H1 (cell line): ENCODE data around the gene LITAF. TPM values are rescaled to one million over a fixed set of nuclear protein-coding genes. Genes with fewer than 3 reads are reported as not detected.

ENCODE experiments used
- CTCF ChIA-PET: fragments of 300-600 bp; sonication (Branson Sonifier 250); formaldehyde crosslinking; loops from one replicate; lab custom pipeline; 2021; ENCODE audit not compliant: partially characterized antibody; lab: Charles Lee
- POLR2A ChIA-PET: fragments of 300-600 bp; sonication (Branson Sonifier 250); formaldehyde crosslinking; loops from one replicate; lab custom pipeline; 2021; ENCODE audit warnings: inconsistent platforms; ENCODE audit not compliant: partially characterized antibody; lab: Charles Lee
- DNase-seq, 2 experiments: peaks; one replicate each; pipeline versions ENCODE4 v3.0.0 to v3.0.0-alpha.2; 2010 to 2022; ENCODE audit warnings: low spot score in 2 of 2, low read depth in 1 of 2, mixed read lengths in 1 of 2
- FAIRE-seq: peaks from 2 replicates; lab custom pipeline; 2011; peaks lifted over from hg19 to GRCh38; lab: Jason Lieb, UNC
- H2AFZ ChIP-seq: 2 replicates; pipeline ENCODE4 v1.8.1; 2012; ENCODE audit warnings: low read length, inconsistent platforms
- H2AK5ac ChIP-seq: 2 replicates; pipeline ENCODE4 v1.6.1; 2013; ENCODE audit warnings: low read depth, low read length
- H2BK120ac ChIP-seq: replicated peaks from 2 replicates; pipeline ENCODE3; 2013; ENCODE audit warnings: low read depth, low read length, inconsistent platforms
- H2BK12ac ChIP-seq: 2 replicates; pipeline ENCODE4 v1.6.1; 2013; ENCODE audit warnings: low read depth, low read length
- H2BK15ac ChIP-seq: 2 replicates; pipeline ENCODE4 v1.6.1; 2013; ENCODE audit warnings: low read length
- H2BK20ac ChIP-seq: 2 replicates; pipeline ENCODE4 v1.6.1; 2013; ENCODE audit warnings: low read length
- H2BK5ac ChIP-seq: 2 replicates; pipeline ENCODE4 v1.6.1; 2013; ENCODE audit warnings: low read depth, low read length
- H3K14ac ChIP-seq: 2 replicates; pipeline ENCODE4 v1.6.1; 2013; ENCODE audit warnings: inconsistent platforms; ENCODE audit not compliant: insufficient read length
- H3K18ac ChIP-seq: 2 replicates; pipeline ENCODE4 v1.6.1; 2013; ENCODE audit warnings: low read length; ENCODE audit errors: extremely low read depth
- H3K23ac ChIP-seq: 2 replicates; pipeline ENCODE4 v1.6.1; 2013; ENCODE audit warnings: inconsistent platforms; ENCODE audit not compliant: insufficient read length
- H3K23me2 ChIP-seq: 2 replicates; pipeline ENCODE4 v1.6.1; 2013; ENCODE audit warnings: low read depth, low read length
- H3K27ac ChIP-seq: 2 replicates; pipeline ENCODE4 v1.6.1; 2011; ENCODE audit warnings: low read depth, low read length, inconsistent platforms
- H3K27me3 ChIP-seq, 4 experiments: replicated peaks in 1 of 4; 1 replicate in 1 of 4; 2 replicates in 3 of 4; pipeline versions ENCODE4 v1.6.1 to v1.8.1; 2011 to 2013; ENCODE audit warnings: low read length in 3 of 4, mild to moderate bottlenecking in 3 of 4, inconsistent platforms in 2 of 4, mixed read lengths in 2 of 4, moderate library complexity in 1 of 4; ENCODE audit not compliant: control insufficient read depth in 3 of 4, insufficient read depth in 3 of 4; ENCODE audit errors: extremely low read depth in 1 of 4
- H3K36me3 ChIP-seq, 4 experiments: 2 replicates each; pipeline versions ENCODE4 v1.6.1 to v1.8.1; 2011 to 2013; ENCODE audit warnings: mild to moderate bottlenecking in 4 of 4, low read length in 3 of 4, moderate library complexity in 2 of 4, control low read depth in 1 of 4, inconsistent platforms in 1 of 4; ENCODE audit not compliant: insufficient read depth in 4 of 4, control insufficient read depth in 2 of 4
- H3K4ac ChIP-seq: replicated peaks from 2 replicates; pipeline ENCODE3; 2013; ENCODE audit warnings: low read length, low read depth, mixed read lengths, inconsistent platforms; ENCODE audit not compliant: insufficient read length
- H3K4me1 ChIP-seq, 4 experiments: replicated peaks in 1 of 4; 1 replicate in 1 of 4; 2 replicates in 3 of 4; pipeline versions ENCODE4 v1.6.1 to v1.8.1; 2011 to 2013; ENCODE audit warnings: low read length in 3 of 4, inconsistent platforms in 2 of 4, mixed read lengths in 1 of 4; ENCODE audit not compliant: insufficient read depth in 4 of 4, control insufficient read depth in 3 of 4
- H3K4me2 ChIP-seq, 2 experiments: 2 replicates each; pipeline versions ENCODE4 v1.6.1 to v1.8.1; 2011 to 2013; ENCODE audit warnings: low read depth in 2 of 2, low read length in 2 of 2, control low read depth in 1 of 2, inconsistent platforms in 1 of 2, mild to moderate bottlenecking in 1 of 2; ENCODE audit not compliant: insufficient read depth in 1 of 2
- H3K4me3 ChIP-seq, 4 experiments: fragments of 200-600, 300-600 bp in 1 of 4; sonication (generic), shearing (Covaris generic), sonication (Bioruptor Twin) in 1 of 4; 2 replicates each; pipeline versions ENCODE4 v1.5.1 to v1.8.1; 2011 to 2016; ENCODE audit warnings: low read length in 4 of 4, low read depth in 3 of 4, control low read depth in 2 of 4, inconsistent platforms in 2 of 4, mild to moderate bottlenecking in 2 of 4, mixed read lengths in 1 of 4, moderate library complexity in 1 of 4; ENCODE audit not compliant: insufficient read depth in 2 of 4; ENCODE audit errors: extremely low read depth in 1 of 4
- H3K56ac ChIP-seq: replicated peaks from 2 replicates; pipeline ENCODE3; 2013; ENCODE audit warnings: low read depth, mild to moderate bottlenecking, mixed read lengths, low read length, inconsistent platforms; ENCODE audit not compliant: insufficient read length
- H3K79me1 ChIP-seq: 2 replicates; pipeline ENCODE4 v1.6.1; 2013; ENCODE audit warnings: low read depth, low read length, control low read depth
- H3K79me2 ChIP-seq, 2 experiments: 2 replicates each; pipeline versions ENCODE4 v1.6.1 to v1.8.1; 2012 to 2013; ENCODE audit warnings: low read length in 2 of 2, mild to moderate bottlenecking in 2 of 2, inconsistent platforms in 1 of 2; ENCODE audit not compliant: insufficient read depth in 2 of 2, control insufficient read depth in 1 of 2
- H3K9ac ChIP-seq, 4 experiments: replicated peaks in 1 of 4; 1 replicate in 1 of 4; 2 replicates in 3 of 4; pipeline versions ENCODE4 v1.6.1 to v1.8.1; 2011 to 2013; ENCODE audit warnings: low read depth in 3 of 4, low read length in 3 of 4, control low read depth in 2 of 4, mild to moderate bottlenecking in 2 of 4, moderate library complexity in 2 of 4, inconsistent platforms in 1 of 4; ENCODE audit errors: extremely low read depth in 1 of 4
- H3K9me3 ChIP-seq, 2 experiments: 2 replicates each; pipeline versions ENCODE4 v1.6.1 to v1.8.1; 2012 to 2013; ENCODE audit warnings: mild to moderate bottlenecking in 2 of 2, moderate library complexity in 2 of 2, control low read depth in 1 of 2, inconsistent platforms in 1 of 2, low read depth in 1 of 2, low read length in 1 of 2, mixed read lengths in 1 of 2; ENCODE audit not compliant: insufficient read depth in 2 of 2
- H4K20me1 ChIP-seq, 2 experiments: replicated peaks in 1 of 2; 2 replicates each; pipeline versions ENCODE3 to v1.8.1; 2011 to 2013; ENCODE audit warnings: inconsistent platforms in 2 of 2, low read length in 2 of 2, mild to moderate bottlenecking in 1 of 2; ENCODE audit not compliant: insufficient read depth in 2 of 2, control insufficient read depth in 1 of 2
- H4K5ac ChIP-seq: 2 replicates; pipeline ENCODE4 v1.6.1; 2013; ENCODE audit warnings: low read length, low read depth, mixed read lengths, inconsistent platforms; ENCODE audit not compliant: insufficient read length
- H4K8ac ChIP-seq: 2 replicates; pipeline ENCODE4 v1.8.0; 2013; ENCODE audit warnings: mild to moderate bottlenecking, moderate library complexity, low read length, inconsistent platforms; ENCODE audit not compliant: insufficient read depth; ENCODE audit errors: extremely low read depth
- H4K91ac ChIP-seq: replicated peaks from 2 replicates; pipeline ENCODE3; 2013; ENCODE audit warnings: low read length, mixed read lengths, inconsistent platforms; ENCODE audit not compliant: insufficient read length
- CEBPB ChIP-seq: IDR thresholded peaks from 2 replicates; pipeline ENCODE4 v1.6.1; 2012; ENCODE audit warnings: low read depth, low read length
- SP1 ChIP-seq: IDR thresholded peaks from 2 replicates; pipeline ENCODE4 v1.6.1; 2011; ENCODE audit warnings: low read depth, low read length
- WGBS, 2 experiments: shearing (Covaris generic) in 1 of 2; methylation state at CpG; one replicate each; pipeline versions ENCODE4 v1.1.6 to v1.1.7; 2013 to 2015; ENCODE audit warnings: low lambda C conversion rate in 2 of 2, mixed read lengths in 2 of 2, inconsistent platforms in 1 of 2, low coverage in 1 of 2, missing lambda C conversion rate in 1 of 2; ENCODE audit not compliant: insufficient replicate concordance in 2 of 2, insufficient coverage in 1 of 2, insufficient read length in 1 of 2; ENCODE audit errors: extremely low coverage in 1 of 2, missing lambda C conversion rate in 1 of 2; 5-methylcytosine and 5-hydroxymethylcytosine counted together
- polyA plus RNA-seq, 7 experiments: library from polyadenylated mRNA; depleted of rRNA in 3 of 7; stranded (reverse) in 5 of 7; unstranded in 2 of 7; fragments of >200 nt in 5 of 7; fragments of 200-250 nt in 2 of 7; gene quantifications; 1 replicate in 5 of 7; 2 replicates in 1 of 7; 4 replicates in 1 of 7; pipeline versions ENCODE4 v1.2.1 to v1.2.3, GENCODE V29; 2011 to 2013; ENCODE audit warnings: missing spikeins in 2 of 7, mixed read lengths in 2 of 7
- total RNA-seq: library from RNA; stranded (reverse); fragmentation: NEBNext Ultra II Directional; extraction: Animal tissue kit (Norgen Biotek cat#: 25700); gene quantifications from 2 replicates; pipeline ENCODE4 v1.2.1, GENCODE V29; 2021

Gene LITAF
- total and polyA plus RNA-seq, 2 of the 8 experiments (the other 6 are each of a cell fraction or from before 2014, with no cell fraction given): 165 to 205 TPM

- H3K4ac ChIP-seq: no peak overlapping the region
- 95% methylated on average over 9 of the region's 9 CpGs; no CpG with 5 or more reads in 1 of the 2 experiments for WGBS, 2 experiments
- H3K14ac ChIP-seq: no peak overlapping the region
- no peaks in the 10 kb centered on the region for H3K9me3 ChIP-seq
- TF ChIP-seq CEBPB (no peak), SP1 (no peak)
- TF ChIP-seq, all 59 proteins: peak for 0
- Histone ChIP-seq H4K20me1 (peaks cover 3 to 11% of the 10 kb centered on the region in 2 experiments), H2BK5ac (no peak overlapping the region; the same call in 1 of the 2 replicates), H4K91ac (no peak overlapping the region), H2BK12ac (no peak overlapping the region), H3K23me2 (no peaks in the 10 kb centered on the region), H3K4me3 (no peak overlapping the region), H2BK20ac (no peak overlapping the region), H3K4me2 (no peak overlapping the region), H2BK120ac (no peak overlapping the region), H3K27me3 (no peaks in the 10 kb centered on the region), H3K9ac (no peak overlapping the region; a peak in 1 of 7 replicates), H2AFZ (no peak overlapping the region), H3K36me3 (peaks cover 0 to 5% (median 0%) of the 10 kb centered on the region in 4 experiments; a peak in 1 of 8 replicates), H3K56ac (no peak overlapping the region), H3K27ac (no peak overlapping the region; the same call in 1 of the 2 replicates), H4K5ac (no peak overlapping the region), H3K18ac (no peak overlapping the region), H2BK15ac (no peak overlapping the region; the same call in 1 of the 2 replicates), H3K79me2 (peaks cover 15 to 88% of the 10 kb centered on the region in 2 experiments), H3K4me1 (peaks cover 1 to 7% (median 3%) of the 10 kb centered on the region in 4 experiments; a peak in 6 of 7 replicates), H3K79me1 (peaks cover 10% of the 10 kb centered on the region), H4K8ac (no peak overlapping the region), H2AK5ac (peak overlapping the region; percentile 47; the same call in 1 of the 2 replicates), H3K23ac (no peak overlapping the region)
- no peak for FAIRE-seq
- POLR2A ChIA-PET: interaction anchor here (0.6 to 0.9 kb wide), 2 partner anchors 69 to 333 kb away, joined by 3 to 4 read pairs; no protein-coding TSS in a partner anchor
- DNase-seq: no peak
- CTCF ChIA-PET: interaction anchor here (1.1 kb wide), 1 partner anchor 101 kb away, joined by 3 read pairs; no protein-coding TSS in a partner anchor
These were observed 20.3 kb downstream of the LITAF start for GRCh38 chr16:11566398-11566797.
